ENCODE results near the gene PTPRH.

The PTPRH gene

GRCh38 chr19:55231391-55232285 is 22.3 kb upstream of the PTPRH start:
- TF ChIP-seq MAX (IDR thresholded peaks at IDR 0.05; ENCODE audit: low read depth, low read length) (no peak), MYC (IDR thresholded peaks at IDR 0.05; ENCODE audit: low read depth, low read length) (no peak), CTCF (IDR thresholded peaks at IDR 0.05; ENCODE audit: low read depth, low read length) (no peak), POLR2A (IDR thresholded peaks at IDR 0.05; ENCODE audit: extremely low read depth, insufficient read length) (no peak)
- no peak overlapping the region for H3K4me3 ChIP-seq (ENCODE audit: low read depth, low read length)
- DNase-seq (ENCODE audit: low read depth) = no peak

- no peak overlapping the region for H3K4me3 ChIP-seq (ENCODE audit: low read depth, low read length)
- no peak for TF ChIP-seq MYC (IDR thresholded peaks at IDR 0.05; ENCODE audit: low read depth, low read length)
- TF ChIP-seq POLR2A (IDR thresholded peaks at IDR 0.05; ENCODE audit: extremely low read depth, insufficient read length) = no peak
- no peak for DNase-seq (ENCODE audit: low read depth)
Observed at GRCh38 chr19:55230780-55231179, 21.5 kb upstream of the PTPRH start.

GRCh38 chr19:55230329-55230728 is 21.0 kb upstream of the PTPRH start:
- no peak for DNase-seq (ENCODE audit: low read depth)
- TF ChIP-seq MYC (IDR thresholded peaks at IDR 0.05; ENCODE audit: low read depth, low read length) = no peak
- no peak for TF ChIP-seq POLR2A (IDR thresholded peaks at IDR 0.05; ENCODE audit: extremely low read depth, insufficient read length)
- no peak for TF ChIP-seq CTCF (IDR thresholded peaks at IDR 0.05; ENCODE audit: low read depth, low read length)
- no peak overlapping the region for H3K4me3 ChIP-seq (ENCODE audit: low read depth, low read length)

- TF ChIP-seq MYC (IDR thresholded peaks at IDR 0.05; ENCODE audit: low read depth, low read length) (no peak), POLR2A (IDR thresholded peaks at IDR 0.05; ENCODE audit: extremely low read depth, insufficient read length) (no peak), MAX (IDR thresholded peaks at IDR 0.05; ENCODE audit: low read depth, low read length) (no peak), CTCF (IDR thresholded peaks at IDR 0.05; ENCODE audit: low read depth, low read length) (no peak)
- no peak overlapping the region for H3K4me3 ChIP-seq (ENCODE audit: low read depth, low read length)
- no peak for DNase-seq (ENCODE audit: low read depth)
Observed at GRCh38 chr19:55229789-55230182, 20.5 kb upstream of the PTPRH start.

GRCh38 chr19:55229145-55229788 is 20.0 kb upstream of the PTPRH start:
- no peak for DNase-seq (ENCODE audit: low read depth)
- H3K4me3 ChIP-seq (ENCODE audit: low read depth, low read length) = no peak overlapping the region
- TF ChIP-seq POLR2A (IDR thresholded peaks at IDR 0.05; ENCODE audit: extremely low read depth, insufficient read length) = no peak
- TF ChIP-seq CTCF (IDR thresholded peaks at IDR 0.05; ENCODE audit: low read depth, low read length) = no peak
- no peak for TF ChIP-seq MYC (IDR thresholded peaks at IDR 0.05; ENCODE audit: low read depth, low read length)
- TF ChIP-seq MAX (IDR thresholded peaks at IDR 0.05; ENCODE audit: low read depth, low read length) = no peak

GRCh38 chr19:55228403-55229031 is 19.2 kb upstream of the PTPRH start, which contains the start of gene TMEM86B:
TSS of gene TMEM86B (minus strand) at chr19:55228763. CDS start at chr19:55228741, 22 bp downstream.
- no peak for DNase-seq (ENCODE audit: low read depth)
- H3K4me3 ChIP-seq (ENCODE audit: low read depth, low read length) = no peak within 1 kb of the TSS
- TF ChIP-seq MAX (IDR thresholded peaks at IDR 0.05; ENCODE audit: low read depth, low read length) = no peak
- no peak for TF ChIP-seq MYC (IDR thresholded peaks at IDR 0.05; ENCODE audit: low read depth, low read length)
- no peak for TF ChIP-seq CTCF (IDR thresholded peaks at IDR 0.05; ENCODE audit: low read depth, low read length)
- TF ChIP-seq POLR2A (IDR thresholded peaks at IDR 0.05; ENCODE audit: extremely low read depth, insufficient read length) = no peak

Measured in NB4 (cell line).